ENCODE measurements around the gene BDKRB2. TPM values are rescaled to one million over a fixed set of nuclear protein-coding genes. Genes with fewer than 3 reads are reported as not detected.

Gene BDKRB2
- total and polyA plus RNA-seq, 8 donors: 3.5 to 14.2 (median 6.1) TPM; not detected in 1

- DNase-seq: no peak
- Histone ChIP-seq H3K9me3 (peaks cover 0 to 16% (median 8%) of the 10 kb centered on the region in 4 donors), H3K36me3 (peaks cover 0 to 5% (median 0%) of the 10 kb centered on the region in 4 donors), H3K4me1 (peaks cover 7 to 33% (median 25%) of the 10 kb centered on the region in 4 donors), H3K27me3 (peaks cover 0 to 9% (median 0%) of the 10 kb centered on the region in 3 donors), H3K27ac (no peak overlapping the region), H3K4me3 (no peak overlapping the region)
- WGBS, 5 donors: 87 to 94% (median 92%) methylated on average over 5 of the region's 5 CpGs
- intact Hi-C loops (cut with DNase I; ENCODE audit: low total_unique reads): no loop called here
- TF ChIP-seq POLR2A (IDR thresholded peaks at IDR 0.05) (no peak), EP300 (IDR thresholded peaks at IDR 0.05) (no peak), POLR2AphosphoS5 (IDR thresholded peaks at IDR 0.05) (no peak)
- TF ChIP-seq, protein P1, sequence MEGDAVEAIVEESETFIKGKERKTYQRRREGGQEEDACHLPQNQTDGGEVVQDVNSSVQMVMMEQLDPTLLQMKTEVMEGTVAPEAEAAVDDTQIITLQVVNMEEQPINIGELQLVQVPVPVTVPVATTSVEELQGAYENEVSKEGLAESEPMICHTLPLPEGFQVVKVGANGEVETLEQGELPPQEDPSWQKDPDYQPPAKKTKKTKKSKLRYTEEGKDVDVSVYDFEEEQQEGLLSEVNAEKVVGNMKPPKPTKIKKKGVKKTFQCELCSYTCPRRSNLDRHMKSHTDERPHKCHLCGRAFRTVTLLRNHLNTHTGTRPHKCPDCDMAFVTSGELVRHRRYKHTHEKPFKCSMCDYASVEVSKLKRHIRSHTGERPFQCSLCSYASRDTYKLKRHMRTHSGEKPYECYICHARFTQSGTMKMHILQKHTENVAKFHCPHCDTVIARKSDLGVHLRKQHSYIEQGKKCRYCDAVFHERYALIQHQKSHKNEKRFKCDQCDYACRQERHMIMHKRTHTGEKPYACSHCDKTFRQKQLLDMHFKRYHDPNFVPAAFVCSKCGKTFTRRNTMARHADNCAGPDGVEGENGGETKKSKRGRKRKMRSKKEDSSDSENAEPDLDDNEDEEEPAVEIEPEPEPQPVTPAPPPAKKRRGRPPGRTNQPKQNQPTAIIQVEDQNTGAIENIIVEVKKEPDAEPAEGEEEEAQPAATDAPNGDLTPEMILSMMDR (IDR thresholded peaks at IDR 0.05): no peak
These were observed 3.0 kb downstream of the BDKRB2 start for GRCh38 chr14:96207686-96208085.

DNA sequence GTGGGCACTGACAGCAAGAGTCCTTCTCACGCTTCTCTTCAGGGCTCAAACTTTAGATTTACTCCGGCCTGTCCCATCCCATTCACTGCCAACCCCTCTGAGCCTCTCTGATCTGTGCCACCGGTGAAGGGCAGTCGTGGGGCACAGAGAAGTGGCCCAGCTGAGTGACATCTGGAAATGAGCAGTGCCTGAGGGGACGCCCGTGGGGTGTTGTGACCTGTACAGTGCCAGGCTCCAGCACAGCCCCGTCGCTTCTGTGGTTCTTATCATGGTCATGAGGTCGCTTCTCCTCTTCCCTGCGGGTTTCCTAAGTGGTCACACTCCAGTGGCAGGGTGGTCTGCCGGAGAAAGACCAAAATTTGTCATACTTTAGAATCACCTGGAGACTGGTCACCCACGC, 4.1 kb downstream of the BDKRB2 start:
- DNase-seq: no peak
- WGBS, 5 donors: 82 to 92% (median 91%) methylated on average over 12 of the region's 12 CpGs
- intact Hi-C loops (cut with DNase I; ENCODE audit: low total_unique reads): no loop called here
- H3K27me3 ChIP-seq: peaks cover 0 to 9% (median 0%) of the 10 kb centered on the region in 3 donors
- peaks cover 6 to 30% (median 22%) of the 10 kb centered on the region in 4 donors for H3K4me1 ChIP-seq
- peaks cover 0 to 16% (median 8%) of the 10 kb centered on the region in 4 donors for H3K9me3 ChIP-seq
- TF ChIP-seq, protein P1 (IDR thresholded peaks at IDR 0.05): no peak
- TF ChIP-seq POLR2AphosphoS5 (IDR thresholded peaks at IDR 0.05) (no peak), EP300 (IDR thresholded peaks at IDR 0.05) (no peak), POLR2A (IDR thresholded peaks at IDR 0.05) (no peak)
- H3K36me3 ChIP-seq: peaks cover 0 to 5% (median 0%) of the 10 kb centered on the region in 4 donors
- H3K4me3 ChIP-seq: no peak overlapping the region
- H3K27ac ChIP-seq: no peak overlapping the region

GRCh38 chr14:96212140-96212539, 7.5 kb downstream of the BDKRB2 start:
- intact Hi-C loops (cut with DNase I; ENCODE audit: low total_unique reads): no loop called here
- peaks cover 0 to 16% (median 8%) of the 10 kb centered on the region in 4 donors for H3K9me3 ChIP-seq
- no peak overlapping the region for H3K27ac ChIP-seq
- no peaks in the 10 kb centered on the region for H3K27me3 ChIP-seq
- TF ChIP-seq, protein P1 (IDR thresholded peaks at IDR 0.05): no peak
- TF ChIP-seq POLR2AphosphoS5 (IDR thresholded peaks at IDR 0.05): no peak
- TF ChIP-seq POLR2A (IDR thresholded peaks at IDR 0.05): no peak
- no peak for TF ChIP-seq EP300 (IDR thresholded peaks at IDR 0.05)
- no peak overlapping the region for H3K4me3 ChIP-seq
- H3K36me3 ChIP-seq: peaks cover 0 to 5% (median 0%) of the 10 kb centered on the region in 4 donors
- H3K4me1 ChIP-seq: no peaks in the 10 kb centered on the region
- DNase-seq: no peak

- Histone ChIP-seq H3K36me3 (peaks cover 0 to 5% (median 0%) of the 10 kb centered on the region in 4 donors), H3K4me3 (no peak overlapping the region), H3K9me3 (peaks cover 0 to 16% (median 8%) of the 10 kb centered on the region in 4 donors), H3K27ac (no peak overlapping the region), H3K27me3 (no peaks in the 10 kb centered on the region), H3K4me1 (no peaks in the 10 kb centered on the region)
- intact Hi-C loops (cut with DNase I; ENCODE audit: low total_unique reads): no loop called here
- no peak for TF ChIP-seq EP300 (IDR thresholded peaks at IDR 0.05)
- TF ChIP-seq POLR2AphosphoS5 (IDR thresholded peaks at IDR 0.05): no peak
- no peak for DNase-seq
- WGBS, 5 donors: 81 to 89% (median 88%) methylated on average over 4 of the region's 4 CpGs
These were observed 8.3 kb downstream of the BDKRB2 start for GRCh38 chr14:96212896-96213295.

DNA sequence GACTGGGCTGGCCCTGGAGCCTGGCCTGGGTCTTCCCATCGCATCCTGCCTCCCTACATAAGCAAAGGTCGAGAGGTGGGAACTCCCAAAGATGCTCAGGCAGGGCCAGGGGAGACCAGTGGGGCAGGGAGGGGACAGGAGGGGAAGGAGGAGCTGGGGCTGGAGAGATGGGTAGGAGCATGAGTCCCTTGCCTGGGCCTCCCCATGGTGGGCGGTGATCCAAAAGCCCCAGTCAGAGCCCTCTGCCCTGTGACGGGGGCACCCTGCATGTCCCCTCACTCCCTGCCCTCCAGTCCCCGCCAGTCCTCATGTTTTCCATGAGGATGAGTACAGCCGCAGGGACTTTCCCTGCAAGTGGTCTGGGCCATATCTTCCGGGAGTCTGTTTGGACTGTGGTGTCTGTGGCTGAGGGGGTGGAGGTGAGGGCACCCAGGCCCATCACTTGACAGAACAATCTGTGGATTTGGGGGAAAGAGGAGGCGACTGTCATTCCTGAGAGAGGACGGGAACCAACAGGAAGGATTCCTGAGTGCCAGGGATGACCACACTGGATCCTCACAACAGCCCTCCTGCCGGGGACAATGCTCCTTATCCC, 9.3 kb downstream of the BDKRB2 start:
- DNase-seq: no peak
- Histone ChIP-seq H3K4me3 (no peak overlapping the region), H3K4me1 (no peaks in the 10 kb centered on the region), H3K36me3 (peaks cover 0 to 5% (median 0%) of the 10 kb centered on the region in 4 donors), H3K27ac (no peak overlapping the region), H3K27me3 (peaks cover 0 to under 1% (median 0%) of the 10 kb centered on the region in 3 donors), H3K9me3 (peaks cover 0 to 16% (median 8%) of the 10 kb centered on the region in 4 donors)
- WGBS, 5 donors: 75 to 84% (median 79%) methylated on average over 9 to 10 of the region's 10 CpGs
- TF ChIP-seq, protein P1 (IDR thresholded peaks at IDR 0.05): no peak
- TF ChIP-seq POLR2AphosphoS5 (IDR thresholded peaks at IDR 0.05): no peak
- TF ChIP-seq POLR2A (IDR thresholded peaks at IDR 0.05): no peak
- no peak for TF ChIP-seq EP300 (IDR thresholded peaks at IDR 0.05)
- intact Hi-C loops (cut with DNase I; ENCODE audit: low total_unique reads): no loop called here
